OCI-LY7 (cell line): Measurements from ENCODE around the gene BCDIN3D. TPM values are rescaled to one million over a fixed set of nuclear protein-coding genes. Genes with fewer than 3 reads are reported as not detected.

Experiments used
- BruUV-seq: library from RNA; stranded (reverse); fragments of 400-500 nt; replicated peaks from 2 replicates; lab custom pipeline; 2021; lab: Mats Ljungman, UMichigan
- CTCF ChIA-PET: fragments of 300-600 bp; sonication (Branson Sonifier 250); formaldehyde crosslinking; loops from one replicate; lab custom pipeline; 2022; ENCODE audit warnings: antibody characterized with exemption; ENCODE audit not compliant: unreplicated experiment; lab: Charles Lee
- POLR2A ChIA-PET: fragments of 300-600 bp; sonication (Branson Sonifier 250); formaldehyde crosslinking; loops from one replicate; lab custom pipeline; 2022; ENCODE audit warnings: antibody characterized with exemption; lab: Charles Lee
- DNase-seq: peaks from one replicate; pipeline ENCODE4 v3.0.0-alpha.2; 2015; ENCODE audit warnings: low spot score
- H2AFZ ChIP-seq: fragments of 200-600 bp; sonication (generic), shearing (Covaris generic); 2 replicates; pipeline ENCODE4 v1.6.1; 2014; ENCODE audit warnings: mild to moderate bottlenecking, antibody characterized with exemption, low read length, moderate library complexity
- H3K27ac ChIP-seq: fragments of 200-600 bp; sonication (generic); 2 replicates; pipeline ENCODE4 v1.5.1; 2014; ENCODE audit warnings: mixed run types, low read depth, mild to moderate bottlenecking, moderate library complexity, low read length, inconsistent platforms; ENCODE audit not compliant: poor library complexity, severe bottlenecking
- H3K36me3 ChIP-seq: fragments of 200-600 bp; sonication (generic); 2 replicates; pipeline ENCODE4 v1.6.1; 2014; ENCODE audit warnings: mild to moderate bottlenecking, antibody characterized with exemption, low read length, moderate library complexity, mixed read lengths; ENCODE audit not compliant: insufficient read depth
- H3K4me1 ChIP-seq: fragments of 200-600 bp; sonication (generic); 2 replicates; pipeline ENCODE4 v1.5.1; 2014; ENCODE audit warnings: mild to moderate bottlenecking, low read length; ENCODE audit not compliant: insufficient read depth, poor library complexity, severe bottlenecking
- H3K4me2 ChIP-seq: fragments of 200-600 bp; sonication (generic); 2 replicates; pipeline ENCODE4 v1.6.1; 2014; ENCODE audit warnings: mild to moderate bottlenecking, low read length
- H3K4me3 ChIP-seq: fragments of 200-600 bp; sonication (generic); 2 replicates; pipeline ENCODE4 v1.5.1; 2014; ENCODE audit warnings: mild to moderate bottlenecking, low read depth, low read length; ENCODE audit not compliant: poor library complexity, severe bottlenecking
- H3K79me2 ChIP-seq: fragments of 200-600 bp; sonication (generic); 2 replicates; pipeline ENCODE4 v1.6.1; 2016; ENCODE audit warnings: low read depth, mild to moderate bottlenecking, low read length, moderate library complexity, mixed read lengths; ENCODE audit not compliant: insufficient read depth
- H3K9me2 ChIP-seq: fragments of 200-600 bp; sonication (generic); 2 replicates; pipeline ENCODE4 v1.6.1; 2016; ENCODE audit warnings: mild to moderate bottlenecking, low read length, mixed read lengths; ENCODE audit not compliant: insufficient read depth
- H3K9me3 ChIP-seq: fragments of 200-600 bp; sonication (generic); 2 replicates; pipeline ENCODE4 v1.6.1; 2014; ENCODE audit warnings: mild to moderate bottlenecking, mixed run types, low read length, mixed read lengths
- H4K20me1 ChIP-seq: fragments of 200-600 bp; sonication (generic); 2 replicates; pipeline ENCODE4 v1.6.1; 2014; ENCODE audit warnings: mild to moderate bottlenecking, antibody characterized with exemption, low read length, moderate library complexity, mixed read lengths; ENCODE audit not compliant: insufficient read depth
- EZH2phosphoT487 ChIP-seq: fragments of 200-600 bp; sonication (generic); IDR thresholded peaks from 2 replicates; pipeline ENCODE4 v1.6.1; 2018; ENCODE audit warnings: low read depth, borderline replicate concordance, mild to moderate bottlenecking, mixed run types, antibody characterized with exemption, low read length, moderate library complexity, mixed read lengths
- intact Hi-C: fragments of 100-400 bp; cut with micrococcal nuclease; formaldehyde crosslinking; loops from one replicate; pipeline ENCODE4 v1.10.0; 2022; ENCODE audit not compliant: unreplicated experiment
- total RNA-seq, 2 experiments: library from RNA; depleted of rRNA in 1 of 2; stranded (reverse); fragments of >200 nt in 1 of 2; shearing (Covaris generic) in 1 of 2; gene quantifications; 2 replicates each; pipeline ENCODE4 v1.2.3, GENCODE V29; 2014 to 2022
- TF ChIP-seq, protein P1 (sequence below): fragments of 200-600 bp; sonication (generic); conservative IDR thresholded peaks from 2 replicates; pipeline ENCODE4 v1.5.1; 2014; ENCODE audit warnings: mild to moderate bottlenecking, antibody characterized with exemption, low read length, moderate library complexity, mixed read lengths

BCDIN3D gene
- total RNA-seq, 2 experiments from 2014 or later, result 8.4 to 10.1 TPM

DNA sequence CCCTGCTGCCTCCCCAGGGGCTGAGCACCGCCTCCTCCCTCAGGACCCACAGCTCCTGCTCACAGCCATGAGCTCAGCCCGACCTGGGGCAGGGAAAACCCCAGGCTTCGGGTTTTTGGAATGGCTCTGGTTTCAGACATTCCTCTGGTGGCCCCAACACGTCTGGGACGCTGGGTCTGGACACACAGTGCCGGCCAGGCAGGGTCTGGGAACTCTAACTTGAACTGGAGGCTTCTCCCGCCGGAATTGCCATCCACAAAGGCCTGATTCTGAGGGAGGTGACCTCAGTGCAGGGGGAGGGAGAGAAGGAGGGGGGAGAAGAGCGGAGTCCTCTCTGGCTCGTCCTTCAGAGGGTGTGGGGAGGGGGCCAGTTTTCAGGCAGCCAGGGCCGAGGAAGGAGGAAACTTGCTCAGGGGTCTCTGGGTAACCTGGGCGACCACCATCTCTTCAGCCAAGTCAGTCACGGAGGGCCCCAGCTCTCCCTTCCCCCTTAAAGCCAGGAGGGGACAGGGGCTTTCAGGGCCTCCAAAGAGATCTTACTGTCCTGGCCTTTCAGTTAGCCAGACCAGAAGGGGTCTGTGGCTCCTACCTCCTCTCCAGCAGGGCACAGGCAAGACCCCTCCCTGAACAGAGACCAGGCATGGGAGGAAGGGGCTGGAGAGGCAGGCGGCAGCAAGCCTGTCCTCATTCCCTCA, 34.1 kb downstream of the BCDIN3D start:
- Histone ChIP-seq H3K4me2 (no peak overlapping the region), H3K9me3 (no peaks in the 10 kb centered on the region), H3K4me3 (no peak overlapping the region), H3K27ac (no peak overlapping the region), H3K4me1 (peaks cover 36% of the 10 kb centered on the region), H3K79me2 (no peaks in the 10 kb centered on the region), H2AFZ (no peak overlapping the region), H3K36me3 (0 out of 2 replicates have a peak, but pooled peaks cover 3% of the 10 kb centered on the region), H3K9me2 (no peaks in the 10 kb centered on the region), H4K20me1 (no peaks in the 10 kb centered on the region)
- CTCF ChIA-PET, result no interaction called here
- BruUV-seq, result no TSS peak
- no peak for DNase-seq
- TF ChIP-seq, protein P1, sequence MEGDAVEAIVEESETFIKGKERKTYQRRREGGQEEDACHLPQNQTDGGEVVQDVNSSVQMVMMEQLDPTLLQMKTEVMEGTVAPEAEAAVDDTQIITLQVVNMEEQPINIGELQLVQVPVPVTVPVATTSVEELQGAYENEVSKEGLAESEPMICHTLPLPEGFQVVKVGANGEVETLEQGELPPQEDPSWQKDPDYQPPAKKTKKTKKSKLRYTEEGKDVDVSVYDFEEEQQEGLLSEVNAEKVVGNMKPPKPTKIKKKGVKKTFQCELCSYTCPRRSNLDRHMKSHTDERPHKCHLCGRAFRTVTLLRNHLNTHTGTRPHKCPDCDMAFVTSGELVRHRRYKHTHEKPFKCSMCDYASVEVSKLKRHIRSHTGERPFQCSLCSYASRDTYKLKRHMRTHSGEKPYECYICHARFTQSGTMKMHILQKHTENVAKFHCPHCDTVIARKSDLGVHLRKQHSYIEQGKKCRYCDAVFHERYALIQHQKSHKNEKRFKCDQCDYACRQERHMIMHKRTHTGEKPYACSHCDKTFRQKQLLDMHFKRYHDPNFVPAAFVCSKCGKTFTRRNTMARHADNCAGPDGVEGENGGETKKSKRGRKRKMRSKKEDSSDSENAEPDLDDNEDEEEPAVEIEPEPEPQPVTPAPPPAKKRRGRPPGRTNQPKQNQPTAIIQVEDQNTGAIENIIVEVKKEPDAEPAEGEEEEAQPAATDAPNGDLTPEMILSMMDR, result no peak
- no peak for TF ChIP-seq EZH2phosphoT487
- intact Hi-C loops, result no loop called here
- POLR2A ChIA-PET, result no interaction called here

GRCh38 chr12:49807991-49808580, 34.8 kb downstream of the BCDIN3D start:
- BruUV-seq, result no TSS peak
- Histone ChIP-seq H4K20me1 (no peaks in the 10 kb centered on the region), H3K27ac (no peak overlapping the region), H3K9me3 (no peaks in the 10 kb centered on the region), H3K4me1 (peaks cover 35% of the 10 kb centered on the region), H2AFZ (no peak overlapping the region), H3K79me2 (no peaks in the 10 kb centered on the region), H3K4me3 (no peak overlapping the region), H3K36me3 (0 out of 2 replicates have a peak, but pooled peaks cover 3% of the 10 kb centered on the region), H3K9me2 (no peaks in the 10 kb centered on the region), H3K4me2 (no peak overlapping the region)
- ChIA-PET POLR2A (no interaction called here), CTCF (no interaction called here)
- intact Hi-C loops, result no loop called here
- TF ChIP-seq, protein P1, result no peak
- no peak for TF ChIP-seq EZH2phosphoT487
- DNase-seq, result no peak

GRCh38 chr12:49806877-49807276, 36.0 kb downstream of the BCDIN3D start:
- no peaks in the 10 kb centered on the region for H3K9me3 ChIP-seq
- H3K79me2 ChIP-seq, result no peaks in the 10 kb centered on the region
- no peak overlapping the region for H3K4me3 ChIP-seq
- H3K4me1 ChIP-seq, result peaks cover 23% of the 10 kb centered on the region
- no peaks in the 10 kb centered on the region for H3K9me2 ChIP-seq
- no peaks in the 10 kb centered on the region for H4K20me1 ChIP-seq
- BruUV-seq, result no TSS peak
- no peak for DNase-seq
- no peak overlapping the region for H3K4me2 ChIP-seq
- no peak overlapping the region for H3K27ac ChIP-seq
- CTCF ChIA-PET, result no interaction called here
- H2AFZ ChIP-seq, result no peak overlapping the region
- POLR2A ChIA-PET, result no interaction called here
- TF ChIP-seq EZH2phosphoT487, result no peak
- TF ChIP-seq, protein P1, result no peak
- 0 out of 2 replicates have a peak, but pooled peaks cover 3% of the 10 kb centered on the region for H3K36me3 ChIP-seq
- intact Hi-C loops, result no loop called here
